H54 (cell line): ENCODE data around the gene SVEP1.
"Not testable (repeated sequence)": the region's sequence is repeated elsewhere in the genome, so short reads cannot be mapped to it uniquely, and the experiment has no call there.

ENCODE experiments used
- DNase-seq: peaks from one replicate; pipeline ENCODE4 v3.0.0; 2011; ENCODE audit warnings: low spot score, mixed read lengths; ENCODE audit not compliant: insufficient read length
- FAIRE-seq: peaks from 3 replicates; lab custom pipeline; 2011; peaks lifted over from hg19 to GRCh38; lab: Jason Lieb, UNC
- POLR2A ChIP-seq: IDR thresholded peaks from 2 replicates; pipeline ENCODE4 v1.6.1; 2011; ENCODE audit warnings: low read depth, mild to moderate bottlenecking, low read length

The SVEP1 gene

DNA sequence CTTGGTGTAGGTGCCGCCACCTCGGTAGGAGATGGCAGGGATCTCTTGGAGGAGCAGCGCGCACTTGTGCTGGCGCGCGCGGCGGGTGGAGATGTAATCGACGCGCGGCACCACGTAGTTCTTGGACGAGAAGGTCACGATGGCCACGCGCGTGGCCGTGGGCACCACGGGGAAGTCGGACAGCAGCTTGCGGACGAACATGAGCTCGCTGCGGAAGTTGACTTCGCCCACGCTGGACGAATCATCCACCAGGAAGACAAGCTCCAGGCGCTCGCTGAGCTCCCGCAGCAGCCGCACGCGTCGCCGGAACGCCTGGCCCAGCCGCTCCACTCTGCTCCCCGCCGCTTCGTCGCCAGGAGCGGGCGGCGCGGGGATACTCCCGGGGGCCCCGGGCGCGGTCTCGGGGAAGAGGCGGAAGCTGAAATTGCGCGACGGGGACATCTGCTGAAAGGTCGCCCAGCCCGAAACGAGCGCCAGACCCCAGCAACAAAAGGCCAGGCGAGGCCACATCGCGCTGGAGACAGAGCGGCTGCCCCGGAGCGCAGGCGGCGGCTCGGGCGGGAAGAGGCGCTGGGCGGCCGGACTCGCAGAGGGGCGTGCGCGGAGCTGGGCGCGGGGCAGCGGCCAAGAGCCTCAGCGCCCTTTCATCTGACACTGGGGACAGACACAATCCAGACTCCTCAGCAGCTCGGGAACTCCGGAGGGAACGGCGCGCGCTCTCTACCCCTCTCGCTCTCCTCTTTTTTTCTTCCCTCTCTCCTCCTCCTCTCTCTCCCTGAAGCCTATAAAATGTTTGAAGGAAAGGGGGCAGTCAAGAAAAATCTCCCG is at the start of gene SVEP1:
TSS of gene SVEP1 (minus strand) at position 708 of the 828 bp plus-strand sequence. CDS start at position 510, 198 bp downstream.
- FAIRE-seq, result no peak
- DNase-seq, result no peak
- no peak for TF ChIP-seq POLR2A

DNA sequence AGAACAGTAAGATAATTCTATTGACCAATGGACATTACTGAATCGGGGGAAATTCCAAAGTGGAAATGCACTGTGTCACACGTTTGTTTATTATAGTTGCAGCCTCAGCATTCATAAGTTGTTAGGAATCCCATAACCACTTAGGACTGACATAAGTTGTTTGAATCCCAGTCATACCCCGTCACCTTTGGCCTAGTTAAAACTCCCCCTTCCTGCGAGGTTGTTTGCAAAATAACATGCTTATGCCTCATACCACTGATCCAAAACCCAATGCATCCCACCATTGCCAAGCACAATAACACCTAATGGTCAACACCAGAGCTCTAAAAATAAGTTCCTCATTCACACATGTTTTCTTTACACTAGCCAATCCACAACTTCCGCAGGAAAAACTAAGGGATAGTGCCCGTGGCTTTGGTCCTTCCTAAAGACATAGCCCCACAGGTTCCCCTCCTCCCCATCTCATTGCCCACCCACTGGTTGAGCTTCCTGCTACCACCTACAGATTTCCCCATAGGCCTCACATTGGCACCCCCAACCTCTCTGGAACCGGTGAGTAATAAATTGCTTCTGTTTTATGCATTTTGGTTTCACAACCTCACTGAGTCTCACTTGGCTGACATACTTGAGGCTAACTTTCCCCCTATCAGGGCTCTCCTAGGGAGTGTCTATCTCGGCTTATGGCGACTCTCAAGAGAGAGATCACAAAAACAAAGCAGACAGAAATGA is 46.7 kb upstream of the SVEP1 start:
- DNase-seq (no peak), FAIRE-seq (peak; percentile 98)
- TF ChIP-seq POLR2A, result no peak

DNA sequence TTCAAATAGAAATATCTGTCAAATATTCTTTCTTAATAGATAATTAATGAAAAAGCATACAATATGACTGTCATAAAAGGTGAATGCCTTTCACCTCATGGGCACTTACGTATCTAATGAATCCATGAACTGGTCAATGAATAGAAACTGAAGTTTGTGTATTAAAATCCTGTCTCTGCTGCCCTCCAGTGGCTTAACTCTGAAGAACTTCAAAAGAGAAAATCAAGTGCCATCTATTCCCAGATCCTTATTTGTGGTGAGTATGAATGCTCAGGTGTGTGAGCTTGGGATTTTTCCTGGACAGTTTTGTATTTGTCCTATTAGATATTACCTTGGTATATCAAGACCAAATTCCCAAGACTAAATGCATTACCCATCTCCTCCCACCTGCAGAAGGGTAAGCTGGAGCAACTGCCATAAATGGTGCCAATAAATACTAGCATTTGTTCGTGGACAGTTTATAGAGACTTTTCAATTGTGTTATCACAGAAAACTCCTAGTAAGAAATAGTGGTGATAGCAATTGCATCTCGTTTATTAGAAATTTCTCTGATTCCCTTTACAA is 44.0 kb upstream of the SVEP1 start:
- FAIRE-seq (peak; percentile 97), DNase-seq (peak; percentile 24)
- no peak for TF ChIP-seq POLR2A

DNA sequence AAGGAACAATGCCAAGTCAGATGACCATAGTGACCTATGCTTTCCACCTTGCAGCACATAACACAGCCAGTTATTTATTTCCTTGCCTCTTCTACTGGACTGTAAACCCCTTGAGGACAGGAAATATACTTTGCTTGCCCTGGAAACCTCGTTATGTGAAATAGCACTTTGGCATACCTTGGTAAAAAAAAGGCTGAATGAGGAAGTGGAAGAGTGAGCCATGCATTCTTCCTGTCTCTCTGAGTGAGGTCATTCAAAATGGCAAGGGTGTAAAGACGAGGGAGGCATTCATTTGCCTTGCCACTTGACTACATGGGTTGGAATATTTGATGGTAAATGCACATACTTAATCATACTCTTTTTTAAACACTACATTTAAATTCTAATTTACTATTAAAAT is 42.8 kb upstream of the SVEP1 start:
- DNase-seq (no peak), FAIRE-seq (no peak)
- TF ChIP-seq POLR2A, result no peak

DNA sequence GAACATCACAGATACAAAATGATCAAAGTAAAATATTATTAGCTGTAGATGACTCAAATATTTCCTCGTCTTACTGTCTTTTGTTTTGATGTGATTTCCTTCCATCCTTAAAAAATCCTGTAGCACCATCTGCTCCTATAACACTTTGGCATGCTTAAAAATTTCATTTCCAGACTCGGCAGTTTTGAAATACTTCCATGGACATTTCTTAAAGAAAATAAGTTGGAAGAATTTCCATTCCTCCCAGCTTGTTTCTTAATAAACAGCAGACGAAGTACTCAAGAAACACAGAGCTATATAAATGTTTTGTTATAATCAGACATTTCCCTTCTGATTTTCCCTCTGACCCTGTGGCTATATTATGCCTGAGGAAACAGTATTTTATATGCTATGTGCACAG is 41.2 kb upstream of the SVEP1 start:
- TF ChIP-seq POLR2A, result no peak
- no peak for DNase-seq
- no peak for FAIRE-seq

DNA sequence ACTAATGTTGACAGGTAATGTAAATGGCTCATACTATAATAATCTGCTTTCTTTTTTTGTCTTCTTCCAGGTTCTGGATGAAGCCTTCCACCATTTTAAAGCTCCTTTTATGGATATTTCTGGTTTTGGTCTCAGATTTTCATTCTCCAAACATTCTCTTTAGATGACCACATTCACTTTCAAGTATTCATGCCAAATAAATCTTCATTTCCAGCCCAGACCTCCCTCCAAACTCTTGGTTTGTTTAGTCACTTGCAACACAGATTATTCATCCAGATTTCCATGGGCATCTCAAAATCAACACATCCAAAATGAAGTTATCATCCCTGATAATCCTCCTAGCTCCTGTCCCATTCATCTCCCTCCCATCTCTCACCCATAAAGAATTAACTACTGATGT is 40.3 kb upstream of the SVEP1 start:
- DNase-seq, result no peak
- no peak for TF ChIP-seq POLR2A
- no peak for FAIRE-seq

DNA sequence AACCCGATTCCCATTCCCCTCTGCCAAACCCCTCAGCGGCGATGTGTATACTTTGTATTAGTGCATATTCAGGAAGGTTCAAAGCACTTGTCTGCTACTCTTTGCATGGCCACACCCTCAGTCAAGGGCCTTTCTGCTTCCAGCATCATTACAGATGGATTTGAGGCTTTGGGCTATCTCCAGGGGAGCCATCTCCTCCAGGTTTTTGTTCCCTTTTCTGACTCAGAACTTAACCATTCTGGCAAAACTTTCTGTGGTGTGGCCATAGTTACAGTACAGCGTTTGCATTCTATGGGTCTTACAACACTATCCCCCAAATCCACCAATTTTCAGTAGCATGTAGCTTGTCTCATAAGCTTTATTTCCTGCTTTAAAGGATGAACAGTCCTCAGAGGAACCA is 36.0 kb upstream of the SVEP1 start:
- no peak for TF ChIP-seq POLR2A
- FAIRE-seq, result no peak
- DNase-seq, result no peak

DNA sequence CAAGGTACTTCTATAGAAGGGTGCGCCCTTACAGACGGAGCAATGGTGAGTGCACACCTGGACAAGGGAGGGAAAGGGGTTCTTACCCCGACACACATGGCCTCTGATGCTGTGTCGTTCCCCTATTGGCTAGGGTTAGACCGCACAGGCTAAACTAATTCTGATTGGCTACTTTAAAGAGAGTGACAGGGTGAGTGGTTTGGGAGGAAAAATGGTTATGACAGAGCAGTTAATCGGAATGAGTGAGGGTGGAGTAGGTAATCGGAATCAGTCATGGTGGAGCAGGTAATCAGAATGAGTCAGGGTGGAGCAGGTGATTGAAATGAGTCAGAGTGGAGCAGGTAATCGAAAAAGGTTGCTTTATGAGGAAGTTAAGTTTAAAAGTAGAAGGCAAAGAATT is 35.0 kb upstream of the SVEP1 start:
- DNase-seq, FAIRE-seq: not testable (repeated sequence)

DNA sequence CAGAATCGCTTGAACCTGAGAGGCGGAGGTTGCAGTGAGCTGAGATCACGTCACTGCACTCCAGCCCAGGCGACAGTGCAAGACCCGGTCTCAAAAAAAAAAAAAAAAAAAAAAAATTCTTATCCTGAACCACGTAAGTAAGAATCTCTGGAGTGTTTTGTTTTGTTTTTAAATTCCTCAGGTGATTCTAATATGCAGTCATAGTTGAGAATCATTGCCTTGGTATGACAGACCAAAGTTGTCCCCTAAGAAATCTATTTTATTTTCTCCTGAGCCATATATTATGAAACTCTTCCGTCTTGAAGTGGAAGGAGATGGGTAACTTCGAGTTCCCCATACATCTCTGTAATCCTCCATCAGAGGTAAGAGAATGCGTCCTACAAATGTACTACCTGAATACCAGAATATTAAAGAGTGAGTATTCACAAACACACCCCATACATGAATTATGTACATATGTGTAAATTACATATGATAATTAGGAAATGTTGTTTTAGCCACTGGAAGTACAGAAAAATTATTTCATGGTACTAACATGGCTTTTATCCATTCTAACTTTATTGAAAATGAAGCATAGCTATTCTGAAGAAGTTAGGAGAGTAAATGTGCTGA is 26.7 kb upstream of the SVEP1 start:
- no peak for DNase-seq
- TF ChIP-seq POLR2A, result no peak
- FAIRE-seq, result no peak

DNA sequence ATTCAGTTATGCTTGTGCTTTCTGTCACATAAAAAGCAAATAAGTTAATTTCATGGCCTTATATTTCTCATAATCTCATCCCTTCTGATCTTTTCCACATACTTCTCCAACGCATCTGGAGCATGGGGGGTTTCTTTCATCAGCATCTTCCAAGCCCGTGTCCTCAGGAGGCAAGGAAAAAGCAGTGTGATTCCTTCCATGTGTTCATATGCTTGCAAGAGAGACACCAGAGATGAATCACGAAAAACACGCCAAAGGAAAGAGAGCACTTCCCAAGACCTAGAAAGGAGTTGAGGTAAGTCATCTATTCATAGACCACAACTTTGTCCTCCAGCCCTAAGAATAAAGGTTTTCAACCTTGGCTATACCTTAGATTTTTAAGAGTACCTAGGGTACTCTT is 26.0 kb upstream of the SVEP1 start:
- no peak for TF ChIP-seq POLR2A

DNA sequence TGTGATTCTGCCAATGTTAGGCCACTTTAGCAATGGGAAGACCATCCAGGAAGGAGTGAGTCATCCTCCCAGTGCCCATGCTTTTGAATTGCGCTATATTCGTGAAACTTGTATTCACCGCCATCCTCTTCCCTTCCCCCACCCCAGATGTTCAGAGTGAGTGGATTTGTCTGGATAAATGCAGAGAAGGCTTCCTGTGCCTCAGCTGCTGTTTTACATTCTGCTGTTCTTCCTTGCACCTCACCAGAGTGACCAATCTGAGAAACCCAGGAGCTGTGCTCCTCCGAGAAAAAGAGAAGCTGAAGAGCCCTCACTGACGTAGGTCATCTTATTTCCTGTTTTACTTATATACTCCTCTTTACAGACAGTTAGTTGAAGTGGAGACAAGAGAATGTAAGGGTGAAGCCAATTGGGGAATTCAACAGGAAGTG is 24.6 kb upstream of the SVEP1 start:
- TF ChIP-seq POLR2A, result no peak
- FAIRE-seq, result no peak

More for the DNA sequence above, 26.0 kb upstream of the SVEP1 start:
- FAIRE-seq (no peak), DNase-seq (no peak)

DNA sequence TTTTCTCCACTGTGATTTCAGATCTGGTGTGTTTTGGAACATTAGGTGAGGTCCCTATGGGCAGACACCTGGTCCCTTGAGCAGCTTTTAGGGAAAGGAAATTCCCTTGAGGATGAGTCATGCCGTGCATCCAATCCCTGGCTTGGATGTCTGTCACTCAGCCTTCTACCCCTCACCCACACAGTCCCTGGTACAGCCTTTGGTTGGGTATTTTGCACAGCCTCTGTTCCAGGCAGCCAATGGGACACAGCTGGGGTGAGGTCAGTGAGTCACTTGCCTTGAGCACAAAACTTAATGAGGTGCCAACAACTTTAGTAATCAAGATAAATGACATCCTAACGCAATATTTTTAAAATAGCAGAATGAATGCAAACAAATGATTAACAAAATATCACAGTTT is 22.7 kb upstream of the SVEP1 start:
- FAIRE-seq (no peak), DNase-seq (no peak)
- no peak for TF ChIP-seq POLR2A

More for the DNA sequence above, 24.6 kb upstream of the SVEP1 start:
- DNase-seq, result no peak

DNA sequence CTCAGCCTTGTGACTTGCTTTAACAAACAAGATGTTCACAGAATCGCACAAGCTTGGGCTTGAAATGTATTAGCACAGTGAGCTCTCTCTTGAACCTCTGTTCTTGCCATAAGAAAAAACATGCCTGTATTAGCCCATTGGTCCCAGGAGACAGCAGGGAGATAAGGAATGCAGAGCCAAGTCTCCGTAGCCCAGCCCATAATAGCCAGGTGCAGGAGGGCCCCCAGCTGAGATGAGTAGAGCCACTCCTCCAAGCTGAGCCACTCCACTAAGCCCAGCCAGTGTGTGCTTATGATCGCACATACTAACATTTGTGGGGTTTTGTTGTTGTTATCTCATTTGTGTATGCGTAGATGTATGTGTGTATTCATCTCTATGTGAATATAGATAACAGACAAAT is 21.6 kb upstream of the SVEP1 start:
- FAIRE-seq (no peak), DNase-seq (no peak)
- TF ChIP-seq POLR2A, result no peak

DNA sequence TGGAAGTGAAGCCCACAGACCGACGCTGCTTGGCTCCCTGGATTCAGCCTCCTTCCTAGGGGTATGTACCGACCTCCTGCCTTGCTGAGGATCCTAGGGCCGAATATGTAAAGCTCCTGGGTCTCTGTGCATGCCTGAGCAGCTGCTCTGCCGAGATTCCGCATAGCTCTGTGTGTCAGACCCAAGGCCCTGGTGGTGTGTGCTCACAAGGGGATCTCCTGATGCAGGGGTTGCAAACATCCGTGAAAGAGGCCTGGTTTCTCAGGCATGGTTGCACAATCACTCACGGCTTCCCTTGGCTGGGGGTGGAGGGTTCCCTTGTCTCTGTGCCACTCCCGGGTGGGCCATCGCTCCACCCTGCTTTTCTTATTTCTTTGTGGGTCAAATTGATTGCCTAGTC is 19.9 kb upstream of the SVEP1 start:
- FAIRE-seq (no peak), DNase-seq (no peak)
- no peak for TF ChIP-seq POLR2A
